Neuronal stem cell (in vitro differentiated cells): ENCODE measurements around the gene BCAS1. TPM values are rescaled to one million over a fixed set of nuclear protein-coding genes. Genes with fewer than 3 reads are reported as not detected.

Source experiments
- DNase-seq: peaks from one replicate; pipeline ENCODE4 v3.0.0-alpha.2; 2013; ENCODE audit warnings: low spot score
- H2AFZ ChIP-seq: one replicate; pipeline ENCODE4 v1.6.1; 2013; ENCODE audit warnings: mild to moderate bottlenecking, low read length, inconsistent platforms
- H2AK5ac ChIP-seq: 2 replicates; pipeline ENCODE4 v1.6.1; 2013; ENCODE audit warnings: low read depth, mild to moderate bottlenecking, inconsistent platforms, low read length, moderate library complexity, mixed read lengths
- H2BK120ac ChIP-seq: 2 replicates; pipeline ENCODE4 v1.6.1; 2013; ENCODE audit warnings: low read depth, mild to moderate bottlenecking, inconsistent platforms, low read length, moderate library complexity, mixed read lengths
- H2BK12ac ChIP-seq: one replicate; pipeline ENCODE4 v1.6.1; 2013; ENCODE audit warnings: low read length, inconsistent platforms
- H2BK15ac ChIP-seq: 2 replicates; pipeline ENCODE4 v1.6.1; 2013; ENCODE audit warnings: mild to moderate bottlenecking, low read length, inconsistent platforms, mixed read lengths
- H2BK5ac ChIP-seq: one replicate; pipeline ENCODE4 v1.6.1; 2013; ENCODE audit warnings: inconsistent platforms, mild to moderate bottlenecking, low read length, moderate library complexity
- H3K14ac ChIP-seq: one replicate; pipeline ENCODE4 v1.6.1; 2013; ENCODE audit warnings: low read length, inconsistent platforms
- H3K18ac ChIP-seq: 2 replicates; pipeline ENCODE4 v1.6.1; 2013; ENCODE audit warnings: low read length, inconsistent platforms
- H3K23ac ChIP-seq: 2 replicates; pipeline ENCODE4 v1.6.1; 2013; ENCODE audit warnings: low read depth, mild to moderate bottlenecking, mixed read lengths, low read length, inconsistent platforms; ENCODE audit not compliant: poor library complexity
- H3K27ac ChIP-seq: replicated peaks from 3 replicates; pipeline ENCODE4 v1.5.1; 2013; ENCODE audit warnings: low read length, inconsistent platforms
- H3K27me3 ChIP-seq, 3 experiments: 2 replicates each; pipeline ENCODE4 v1.6.1; 2013; ENCODE audit warnings: low read length in 3 of 3, mild to moderate bottlenecking in 2 of 3, inconsistent platforms in 1 of 3, low read depth in 1 of 3, mixed read lengths in 1 of 3, moderate library complexity in 1 of 3; ENCODE audit not compliant: control insufficient read depth in 3 of 3, insufficient read depth in 3 of 3
- H3K36me3 ChIP-seq, 2 donors: replicated peaks in 1 of 2; 2 replicates each; pipeline ENCODE4 v1.6.1; 2013; ENCODE audit warnings: low read length in 2 of 2; ENCODE audit not compliant: control insufficient read depth in 2 of 2, insufficient read depth in 2 of 2
- H3K4ac ChIP-seq: 2 replicates; pipeline ENCODE4 v1.6.1; 2013; ENCODE audit warnings: inconsistent platforms, mild to moderate bottlenecking, low read length, moderate library complexity
- H3K4me1 ChIP-seq, 2 donors: 1 replicate in 1 of 2; 2 replicates in 1 of 2; pipeline ENCODE4 v1.6.1; 2013; ENCODE audit warnings: low read length in 2 of 2, low read depth in 1 of 2; ENCODE audit not compliant: control insufficient read depth in 2 of 2, insufficient read depth in 1 of 2
- H3K4me2 ChIP-seq: one replicate; pipeline ENCODE4 v1.6.1; 2013; ENCODE audit warnings: mild to moderate bottlenecking, low read length, inconsistent platforms; ENCODE audit not compliant: insufficient read depth, poor library complexity, severe bottlenecking
- H3K4me3 ChIP-seq, 2 donors: 2 replicates each; pipeline ENCODE4 v1.5.1; 2013; ENCODE audit warnings: low read length in 2 of 2, mild to moderate bottlenecking in 2 of 2, inconsistent platforms in 1 of 2, moderate library complexity in 1 of 2
- H3K79me1 ChIP-seq: one replicate; pipeline ENCODE4 v1.6.1; 2013; ENCODE audit warnings: low read depth, mild to moderate bottlenecking, inconsistent platforms, low read length, moderate library complexity
- H3K9ac ChIP-seq: one replicate; pipeline ENCODE4 v1.6.1; 2013; ENCODE audit warnings: mild to moderate bottlenecking, low read depth, low read length, inconsistent platforms; ENCODE audit not compliant: poor library complexity
- H3K9me3 ChIP-seq, 2 donors: replicated peaks in 1 of 2; 2 replicates each; pipeline versions ENCODE3 to v1.6.1; 2013; ENCODE audit warnings: low read length in 2 of 2, mild to moderate bottlenecking in 2 of 2, inconsistent platforms in 1 of 2, low read depth in 1 of 2, mixed read lengths in 1 of 2, moderate library complexity in 1 of 2; ENCODE audit not compliant: control insufficient read depth in 2 of 2, insufficient read depth in 1 of 2
- H4K8ac ChIP-seq: one replicate; pipeline ENCODE4 v1.6.1; 2013; ENCODE audit warnings: low read depth, mild to moderate bottlenecking, inconsistent platforms, low read length, moderate library complexity
- H4K91ac ChIP-seq: one replicate; pipeline ENCODE4 v1.6.1; 2013; ENCODE audit warnings: low read length, low read depth, mild to moderate bottlenecking, inconsistent platforms; ENCODE audit not compliant: poor library complexity
- WGBS, 2 donors: extraction: QIAGEN DNeasy Blood & Tissue Kit; methylation state at CpG; one replicate each; pipeline ENCODE4 v1.1.7; 2013; ENCODE audit warnings: missing lambda C conversion rate in 2 of 2, mixed read lengths in 1 of 2; ENCODE audit not compliant: insufficient read length in 2 of 2, insufficient replicate concordance in 1 of 2; ENCODE audit errors: extremely low coverage in 2 of 2; 5-methylcytosine and 5-hydroxymethylcytosine counted together
- small RNA-seq: library from polyadenylated mRNA; stranded (forward); fragments of <200 nt; extraction: miRNeasy Mini kit (QIAGEN cat#:217004); gene quantifications from one replicate; pipeline ENCODE3, GENCODE V24; 2013; ENCODE audit not compliant: insufficient read depth

BCAS1 gene

GRCh38 chr20:53896041-53896440 lies 174.4 kb downstream of the BCAS1 start:
- H4K8ac ChIP-seq: no peak overlapping the region
- H3K79me1 ChIP-seq: no peaks in the 10 kb centered on the region
- no peaks in the 10 kb centered on the region for H3K36me3 ChIP-seq
- no peak overlapping the region for H2BK12ac ChIP-seq
- H3K4ac ChIP-seq: no peak overlapping the region
- no peak overlapping the region for H3K4me2 ChIP-seq
- no peaks in the 10 kb centered on the region for H3K27me3 ChIP-seq
- H2AK5ac ChIP-seq: no peak overlapping the region
- no peak overlapping the region for H3K27ac ChIP-seq
- H2AFZ ChIP-seq: no peak overlapping the region
- no peak overlapping the region for H3K9ac ChIP-seq
- H2BK120ac ChIP-seq: no peak overlapping the region
- no peak overlapping the region for H3K18ac ChIP-seq
- H3K4me1 ChIP-seq: peaks cover 17 to 30% of the 10 kb centered on the region in 2 donors
- no peak overlapping the region for H4K91ac ChIP-seq
- no CpG with 5 or more reads among the region's 7 CpGs for WGBS, 2 donors
- peaks cover 0 to 3% of the 10 kb centered on the region in 2 donors for H3K9me3 ChIP-seq
- H3K4me3 ChIP-seq: no peak overlapping the region
- H2BK15ac ChIP-seq: no peak overlapping the region
- no peak overlapping the region for H2BK5ac ChIP-seq
- DNase-seq: no peak
- no peak overlapping the region for H3K14ac ChIP-seq
- H3K23ac ChIP-seq: no peak overlapping the region

DNA sequence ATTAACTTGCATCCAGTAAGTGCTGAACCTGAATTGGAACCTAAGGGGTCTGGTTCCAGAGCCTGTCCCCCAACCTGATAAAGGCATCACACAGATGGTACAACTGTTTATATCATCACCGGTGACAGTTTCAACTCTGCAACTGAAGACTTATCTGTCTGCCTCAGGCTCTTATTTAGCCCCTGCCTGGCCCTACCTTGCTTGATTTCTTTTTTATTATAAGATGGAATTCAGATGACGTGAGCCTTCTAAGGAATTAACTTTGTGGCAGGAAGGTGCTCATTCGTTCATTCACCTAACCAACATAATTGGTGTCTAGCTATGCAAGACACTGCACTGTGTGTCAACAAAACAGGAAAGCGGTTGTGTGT lies 175.0 kb downstream of the BCAS1 start:
- Histone ChIP-seq H3K36me3 (no peaks in the 10 kb centered on the region), H2AFZ (no peak overlapping the region), H3K23ac (no peak overlapping the region), H2BK120ac (no peak overlapping the region), H4K91ac (no peak overlapping the region), H2BK15ac (no peak overlapping the region), H3K27ac (no peak overlapping the region), H3K4me2 (no peak overlapping the region), H2AK5ac (no peak overlapping the region), H3K4me3 (no peak overlapping the region), H3K18ac (no peak overlapping the region), H3K27me3 (no peaks in the 10 kb centered on the region), H3K4me1 (peaks cover 13 to 25% of the 10 kb centered on the region in 2 donors), H3K14ac (no peak overlapping the region), H3K4ac (no peak overlapping the region), H3K79me1 (no peaks in the 10 kb centered on the region), H4K8ac (no peak overlapping the region), H3K9ac (no peak overlapping the region), H2BK5ac (no peak overlapping the region), H2BK12ac (no peak overlapping the region), H3K9me3 (peaks cover 0 to 3% of the 10 kb centered on the region in 2 donors)
- DNase-seq: no peak
- no CpG with 5 or more reads among the region's 4 CpGs for WGBS, 2 donors

DNA sequence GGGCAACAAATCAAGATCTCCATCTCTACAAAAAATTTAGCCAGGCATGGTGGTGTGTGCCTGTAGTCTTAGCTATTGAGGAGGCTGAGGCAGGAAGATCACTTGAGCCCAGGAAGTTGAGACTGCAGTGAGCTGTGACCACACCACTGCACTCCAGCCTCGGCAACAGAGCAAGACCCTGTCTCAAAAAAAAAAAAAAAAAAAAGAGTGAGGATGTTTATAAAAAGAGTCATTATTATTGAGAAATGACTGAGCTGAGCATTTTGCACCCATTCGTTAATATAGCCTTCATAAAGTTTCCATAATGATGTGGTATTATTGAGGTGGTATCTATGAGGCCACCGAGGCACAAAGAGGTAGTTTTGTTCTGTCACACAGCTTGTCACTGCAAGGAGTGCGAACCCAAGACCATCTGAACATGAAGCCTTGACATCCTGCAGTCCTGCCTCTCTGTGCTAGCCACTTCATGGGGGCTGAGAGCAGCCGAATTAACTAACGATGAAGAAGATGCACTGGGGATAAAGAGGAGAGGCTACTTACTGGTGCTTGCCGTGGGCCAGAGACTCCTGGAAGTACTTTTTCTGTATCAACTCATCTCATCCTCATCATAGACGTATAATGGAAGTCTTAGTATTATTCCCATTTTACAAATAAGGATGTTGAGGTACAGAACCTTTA lies 175.5 kb downstream of the BCAS1 start:
- Histone ChIP-seq H3K27me3 (no peaks in the 10 kb centered on the region), H3K23ac (no peak overlapping the region), H3K36me3 (no peaks in the 10 kb centered on the region), H3K4ac (no peak overlapping the region), H3K18ac (no peak overlapping the region), H3K14ac (no peak overlapping the region), H4K91ac (no peak overlapping the region), H3K9ac (no peak overlapping the region), H2BK120ac (no peak overlapping the region), H2BK5ac (no peak overlapping the region), H3K4me3 (no peak overlapping the region), H2BK15ac (no peak overlapping the region), H3K79me1 (no peaks in the 10 kb centered on the region), H3K4me2 (no peak overlapping the region), H2BK12ac (no peak overlapping the region), H3K9me3 (peaks cover 0 to 3% of the 10 kb centered on the region in 2 donors), H2AFZ (no peak overlapping the region), H4K8ac (no peak overlapping the region), H2AK5ac (no peak overlapping the region), H3K4me1 (peaks cover 12 to 25% of the 10 kb centered on the region in 2 donors), H3K27ac (no peak overlapping the region)
- no peak for DNase-seq
- WGBS, 2 donors: no CpG with 5 or more reads among the region's 8 CpGs

Small RNA genes lying within 50 kb of the gene (small RNA-seq; reads per million reads assigned to genes)
- gene MIR4756: not detected
